ENCODE results near the gene SLC7A5. TPM values are rescaled to one million over a fixed set of nuclear protein-coding genes. Genes with fewer than 3 reads are reported as not detected.

The SLC7A5 gene
- total and polyA plus RNA-seq, 2 of the 13 experiments (the other 11 are each of a cell fraction or from before 2014, with no cell fraction given) = 79.6 to 155 TPM

DNA sequence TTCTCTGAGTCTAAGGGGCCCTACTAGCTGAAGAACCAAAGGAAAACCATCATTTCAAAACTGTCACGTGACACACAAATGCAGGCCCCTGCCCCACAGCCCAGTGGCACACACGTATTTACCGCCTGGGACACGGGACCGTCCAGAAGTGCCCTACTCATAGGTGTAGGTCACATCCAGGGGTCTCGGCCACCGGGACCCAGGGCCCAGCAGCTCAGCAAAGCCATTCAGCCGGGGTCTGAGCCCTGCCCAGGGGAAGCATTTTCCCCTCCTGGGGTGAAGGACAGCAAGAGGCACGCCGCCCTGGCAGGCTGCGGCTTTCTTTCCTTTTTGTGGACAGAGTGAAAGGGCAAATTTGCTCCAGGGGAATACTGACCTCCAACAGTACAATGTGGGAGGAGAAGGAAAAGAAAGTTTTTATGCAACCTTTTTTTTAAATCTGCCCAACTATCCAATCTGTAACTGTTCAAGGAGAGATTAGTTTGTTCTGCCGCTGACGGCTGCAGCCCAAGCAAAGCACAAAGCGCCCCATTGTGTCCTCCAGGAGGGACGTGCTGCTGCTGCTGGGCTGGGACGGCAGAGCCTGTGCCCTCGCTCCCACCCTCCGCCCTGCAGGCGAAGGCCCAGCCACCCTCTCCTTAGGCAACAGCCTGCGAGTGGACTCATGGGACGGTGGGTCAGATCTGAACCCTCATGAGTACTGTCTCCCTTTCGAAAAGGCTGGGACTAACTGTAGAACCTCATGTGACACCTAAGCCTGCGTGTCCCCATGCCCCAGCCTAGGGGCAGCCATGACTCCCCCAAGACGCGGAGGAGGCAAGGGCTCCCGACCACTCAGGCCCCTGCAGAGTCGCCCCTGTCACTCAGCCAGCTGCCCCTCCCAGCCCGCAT is 21.3 kb downstream of the SLC7A5 start (continued):
- TF ChIP-seq POLR2A (IDR thresholded peaks at IDR 0.05; ENCODE audit: insufficient read depth in 1 of 2, low read depth in 2 of 2, low read length in 2 of 2) = peak in 1 of 2 experiments; percentile 74; a peak in 2 of 4 replicates
- peak; percentile 97 for TF ChIP-seq ZSCAN20 (CRISPR knock-in tag; IDR thresholded peaks at IDR 0.05; ENCODE audit: borderline replicate concordance)
- 0 out of 2 replicates have a peak, but pooled peaks have one; percentile 19 for TF ChIP-seq ZSCAN12 (CRISPR knock-in tag; IDR thresholded peaks at IDR 0.05)
- TF ChIP-seq NFKB2 (CRISPR knock-in tag; IDR thresholded peaks at IDR 0.05; ENCODE audit: borderline replicate concordance) = peak; percentile 73
- no peak; the same call in 1 of the 2 replicates for TF ChIP-seq CREB3 (CRISPR knock-in tag; IDR thresholded peaks at IDR 0.05)
- no peak for TF ChIP-seq ZNF432 (CRISPR knock-in tag; IDR thresholded peaks at IDR 0.05; ENCODE audit: borderline replicate concordance)
- peak; percentile 78; the same call in 1 of the 2 replicates for TF ChIP-seq IKZF5 (CRISPR knock-in tag; IDR thresholded peaks at IDR 0.05)
- no peak for TF ChIP-seq ZNF770 (CRISPR knock-in tag; IDR thresholded peaks at IDR 0.05)
- TF ChIP-seq RARG (CRISPR knock-in tag; IDR thresholded peaks at IDR 0.05; ENCODE audit: low read depth) = no peak
- TF ChIP-seq ZNF777 (CRISPR knock-in tag; IDR thresholded peaks at IDR 0.05) = peak; percentile 75; the same call in 1 of the 2 replicates
- TF ChIP-seq STAG1 (CRISPR knock-in tag; IDR thresholded peaks at IDR 0.05) = peak; percentile 59
- TF ChIP-seq DPF2 (CRISPR knock-in tag; IDR thresholded peaks at IDR 0.05; ENCODE audit: borderline replicate concordance, low read depth) = peak; percentile 93
- peak; percentile 12; the same call in 1 of the 2 replicates for TF ChIP-seq ELF1 (CRISPR knock-in tag; IDR thresholded peaks at IDR 0.05)
- TF ChIP-seq MAFK (conservative IDR thresholded peaks at IDR 0.05 in 1 of 2, IDR thresholded peaks at IDR 0.05 in 1 of 2; ENCODE audit: low read length in 2 of 2) = no peak
- TF ChIP-seq, protein P1, sequence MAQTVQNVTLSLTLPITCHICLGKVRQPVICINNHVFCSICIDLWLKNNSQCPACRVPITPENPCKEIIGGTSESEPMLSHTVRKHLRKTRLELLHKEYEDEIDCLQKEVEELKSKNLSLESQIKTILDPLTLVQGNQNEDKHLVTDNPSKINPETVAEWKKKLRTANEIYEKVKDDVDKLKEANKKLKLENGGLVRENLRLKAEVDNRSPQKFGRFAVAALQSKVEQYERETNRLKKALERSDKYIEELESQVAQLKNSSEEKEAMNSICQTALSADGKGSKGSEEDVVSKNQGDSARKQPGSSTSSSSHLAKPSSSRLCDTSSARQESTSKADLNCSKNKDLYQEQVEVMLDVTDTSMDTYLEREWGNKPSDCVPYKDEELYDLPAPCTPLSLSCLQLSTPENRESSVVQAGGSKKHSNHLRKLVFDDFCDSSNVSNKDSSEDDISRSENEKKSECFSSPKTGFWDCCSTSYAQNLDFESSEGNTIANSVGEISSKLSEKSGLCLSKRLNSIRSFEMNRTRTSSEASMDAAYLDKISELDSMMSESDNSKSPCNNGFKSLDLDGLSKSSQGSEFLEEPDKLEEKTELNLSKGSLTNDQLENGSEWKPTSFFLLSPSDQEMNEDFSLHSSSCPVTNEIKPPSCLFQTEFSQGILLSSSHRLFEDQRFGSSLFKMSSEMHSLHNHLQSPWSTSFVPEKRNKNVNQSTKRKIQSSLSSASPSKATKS (CRISPR knock-in tag; IDR thresholded peaks at IDR 0.05) = no peak
- TF ChIP-seq HMG20A (CRISPR knock-in tag; IDR thresholded peaks at IDR 0.05; ENCODE audit: borderline replicate concordance) = peak; percentile 79
- TF ChIP-seq ZNF256 (CRISPR knock-in tag; conservative IDR thresholded peaks at IDR 0.05) = no peak
- TF ChIP-seq, protein P2, sequence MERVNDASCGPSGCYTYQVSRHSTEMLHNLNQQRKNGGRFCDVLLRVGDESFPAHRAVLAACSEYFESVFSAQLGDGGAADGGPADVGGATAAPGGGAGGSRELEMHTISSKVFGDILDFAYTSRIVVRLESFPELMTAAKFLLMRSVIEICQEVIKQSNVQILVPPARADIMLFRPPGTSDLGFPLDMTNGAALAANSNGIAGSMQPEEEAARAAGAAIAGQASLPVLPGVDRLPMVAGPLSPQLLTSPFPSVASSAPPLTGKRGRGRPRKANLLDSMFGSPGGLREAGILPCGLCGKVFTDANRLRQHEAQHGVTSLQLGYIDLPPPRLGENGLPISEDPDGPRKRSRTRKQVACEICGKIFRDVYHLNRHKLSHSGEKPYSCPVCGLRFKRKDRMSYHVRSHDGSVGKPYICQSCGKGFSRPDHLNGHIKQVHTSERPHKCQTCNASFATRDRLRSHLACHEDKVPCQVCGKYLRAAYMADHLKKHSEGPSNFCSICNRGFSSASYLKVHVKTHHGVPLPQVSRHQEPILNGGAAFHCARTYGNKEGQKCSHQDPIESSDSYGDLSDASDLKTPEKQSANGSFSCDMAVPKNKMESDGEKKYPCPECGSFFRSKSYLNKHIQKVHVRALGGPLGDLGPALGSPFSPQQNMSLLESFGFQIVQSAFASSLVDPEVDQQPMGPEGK (CRISPR knock-in tag; IDR thresholded peaks at IDR 0.05) = peak; percentile 82
- TF ChIP-seq, protein P3, sequence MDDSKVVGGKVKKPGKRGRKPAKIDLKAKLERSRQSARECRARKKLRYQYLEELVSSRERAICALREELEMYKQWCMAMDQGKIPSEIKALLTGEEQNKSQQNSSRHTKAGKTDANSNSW (CRISPR knock-in tag; IDR thresholded peaks at IDR 0.05; ENCODE audit: borderline replicate concordance) = no peak
- TF ChIP-seq RBM39 (IDR thresholded peaks at IDR 0.05; ENCODE audit: low read depth, low read length, poor library complexity, severe bottlenecking) = no peak
